DOHH2 (cell line): ENCODE measurements around the gene WWOX.

ENCODE experiments used
- H3F3A ChIP-seq: fragments of 200-600 bp; sonication (generic), shearing (Covaris generic); 2 replicates; pipeline ENCODE4 v1.6.0; 2016; ENCODE audit warnings: antibody characterized with exemption, mild to moderate bottlenecking; ENCODE audit not compliant: control insufficient read depth, insufficient read depth
- H3K27ac ChIP-seq: fragments of 200-600 bp; sonication (generic); 2 replicates; pipeline ENCODE4 v1.5.1; 2014; ENCODE audit warnings: low read depth, mild to moderate bottlenecking, low read length, moderate library complexity
- H3K27me3 ChIP-seq: fragments of 200-600 bp; sonication (generic); 2 replicates; pipeline ENCODE4 v1.6.1; 2014; ENCODE audit warnings: mild to moderate bottlenecking, low read length, mixed read lengths; ENCODE audit not compliant: control insufficient read depth
- H3K36me3 ChIP-seq: fragments of 200-600 bp; sonication (generic); 2 replicates; pipeline ENCODE4 v1.6.1; 2014; ENCODE audit warnings: mild to moderate bottlenecking, low read length, moderate library complexity, mixed read lengths; ENCODE audit not compliant: control insufficient read depth
- H3K4me1 ChIP-seq: fragments of 200-600 bp; sonication (generic); 2 replicates; pipeline ENCODE4 v1.6.1; 2014; ENCODE audit warnings: mild to moderate bottlenecking, low read length, mixed read lengths; ENCODE audit not compliant: control insufficient read depth
- H3K4me2 ChIP-seq: fragments of 200-600 bp; sonication (generic); 2 replicates; pipeline ENCODE4 v1.6.0; 2014; ENCODE audit warnings: mild to moderate bottlenecking, low read length, moderate library complexity
- H3K4me3 ChIP-seq: fragments of 200-600 bp; sonication (generic); 2 replicates; pipeline ENCODE4 v1.5.1; 2014; ENCODE audit warnings: mild to moderate bottlenecking, low read length, mixed read lengths
- H3K79me2 ChIP-seq: fragments of 200-600 bp; sonication (generic); 2 replicates; pipeline ENCODE4 v1.6.1; 2014; ENCODE audit warnings: mild to moderate bottlenecking, low read length, mixed read lengths; ENCODE audit not compliant: control insufficient read depth
- H3K9me2 ChIP-seq: fragments of 200-600 bp; sonication (generic); replicated peaks from 2 replicates; pipeline ENCODE4 v1.6.1; 2014; ENCODE audit warnings: mild to moderate bottlenecking, low read length, mixed read lengths; ENCODE audit not compliant: control insufficient read depth
- H3K9me3 ChIP-seq: fragments of 200-600 bp; sonication (generic); 2 replicates; pipeline ENCODE4 v1.6.1; 2014; ENCODE audit warnings: antibody characterized with exemption, low read length, mixed read lengths; ENCODE audit not compliant: control insufficient read depth, insufficient read depth
- H4K20me1 ChIP-seq: fragments of 200-600 bp; sonication (generic); 2 replicates; pipeline ENCODE4 v1.6.0; 2014; ENCODE audit warnings: low read depth, mild to moderate bottlenecking, antibody characterized with exemption, low read length, moderate library complexity; ENCODE audit not compliant: control insufficient read depth, insufficient read depth
- CTCF ChIP-seq: fragments of 200-600 bp; sonication (generic); IDR thresholded peaks from one replicate; pipeline ENCODE4 v1.5.1; 2014; ENCODE audit warnings: antibody characterized with exemption, mild to moderate bottlenecking, low read depth, low read length; ENCODE audit not compliant: poor library complexity, severe bottlenecking
- EZH2phosphoT487 ChIP-seq: fragments of 200-600 bp; sonication (generic); IDR thresholded peaks from 2 replicates; pipeline ENCODE4 v1.6.1; 2017; ENCODE audit warnings: borderline replicate concordance, mild to moderate bottlenecking, antibody characterized with exemption, low read length, moderate library complexity, mixed read lengths

Gene WWOX

GRCh38 chr16:78524066-78524595 is 424.7 kb downstream of the WWOX start:
- no peaks in the 10 kb centered on the region for H3K9me2 ChIP-seq
- TF ChIP-seq EZH2phosphoT487 (no peak), CTCF (no peak)
- no peaks in the 10 kb centered on the region for H4K20me1 ChIP-seq
- H3F3A ChIP-seq = no peaks in the 10 kb centered on the region
- no peaks in the 10 kb centered on the region for H3K27me3 ChIP-seq
- no peaks in the 10 kb centered on the region for H3K36me3 ChIP-seq
- H3K4me3 ChIP-seq = no peak overlapping the region
- no peaks in the 10 kb centered on the region for H3K9me3 ChIP-seq
- no peak overlapping the region for H3K27ac ChIP-seq
- H3K4me2 ChIP-seq = no peak overlapping the region
- no peaks in the 10 kb centered on the region for H3K79me2 ChIP-seq
- no peaks in the 10 kb centered on the region for H3K4me1 ChIP-seq

DNA sequence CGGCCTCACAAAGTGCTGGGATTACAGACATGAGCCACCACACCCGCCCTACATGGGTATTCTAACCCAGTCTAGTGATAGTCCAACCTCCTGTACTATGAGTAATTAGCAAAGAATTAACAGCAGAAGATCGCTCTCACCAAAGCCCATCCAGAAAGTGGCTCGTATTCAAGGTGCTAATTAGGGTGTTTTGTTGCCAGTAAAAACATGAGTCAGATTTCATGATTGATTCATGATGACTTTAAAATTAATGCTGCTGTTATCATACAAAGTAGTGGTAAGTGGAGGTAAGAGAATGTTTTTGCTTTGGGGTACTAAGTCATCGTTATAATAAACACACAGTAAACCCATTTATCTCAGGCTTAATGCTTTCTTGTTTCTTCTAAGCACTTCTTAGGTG is 428.8 kb downstream of the WWOX start:
- H3K27me3 ChIP-seq = no peaks in the 10 kb centered on the region
- no peaks in the 10 kb centered on the region for H3K79me2 ChIP-seq
- no peaks in the 10 kb centered on the region for H3K36me3 ChIP-seq
- H3K27ac ChIP-seq = no peak overlapping the region
- TF ChIP-seq CTCF (no peak), EZH2phosphoT487 (no peak)
- H3F3A ChIP-seq = no peaks in the 10 kb centered on the region
- no peaks in the 10 kb centered on the region for H3K4me1 ChIP-seq
- no peaks in the 10 kb centered on the region for H3K9me2 ChIP-seq
- H4K20me1 ChIP-seq = no peaks in the 10 kb centered on the region
- no peaks in the 10 kb centered on the region for H3K9me3 ChIP-seq
- no peak overlapping the region for H3K4me2 ChIP-seq
- no peak overlapping the region for H3K4me3 ChIP-seq

- no peak overlapping the region for H3K27ac ChIP-seq
- H3K4me1 ChIP-seq = no peaks in the 10 kb centered on the region
- no peaks in the 10 kb centered on the region for H4K20me1 ChIP-seq
- no peaks in the 10 kb centered on the region for H3K79me2 ChIP-seq
- H3K9me2 ChIP-seq = no peaks in the 10 kb centered on the region
- TF ChIP-seq EZH2phosphoT487 = no peak
- no peak for TF ChIP-seq CTCF
- H3K36me3 ChIP-seq = no peaks in the 10 kb centered on the region
- no peaks in the 10 kb centered on the region for H3K27me3 ChIP-seq
- H3K4me2 ChIP-seq = no peak overlapping the region
- H3K4me3 ChIP-seq = no peak overlapping the region
- H3K9me3 ChIP-seq = no peaks in the 10 kb centered on the region
- H3F3A ChIP-seq = no peaks in the 10 kb centered on the region
Measured at GRCh38 chr16:78529881-78530280, 430.4 kb downstream of the WWOX start.
